GM21447 (cell line): ENCODE results near the gene CIAPIN1.
"Not testable (repeated sequence)": the region's sequence is repeated elsewhere in the genome, so short reads cannot be mapped to it uniquely, and the experiment has no call there.

Experiments
- ATAC-seq: cut with Tn5 transposase; IDR thresholded peaks from one replicate; pipeline ENCODE4 v1.9.1; 2021; ENCODE audit not compliant: unreplicated experiment

CIAPIN1 gene

GRCh38 chr16:57407521-57408353 lies 39.4 kb downstream of the CIAPIN1 start:
- no peak for ATAC-seq

- ATAC-seq = no peak
Measured at GRCh38 chr16:57406881-57407280, 40.3 kb downstream of the CIAPIN1 start.

- no peak for ATAC-seq
Measured at GRCh38 chr16:57405097-57405496, 42.1 kb downstream of the CIAPIN1 start.

- no peak for ATAC-seq
Measured at GRCh38 chr16:57403965-57404817, 43.0 kb downstream of the CIAPIN1 start, which contains the start of gene CCL17. Gene CCL17 (plus strand): TSS chr16:57404767. CDS start chr16:57413933, 9,166 bp downstream.

- no peak for ATAC-seq
Measured at GRCh38 chr16:57401943-57402640, 45.1 kb downstream of the CIAPIN1 start.

GRCh38 chr16:57397493-57397892 lies 49.7 kb downstream of the CIAPIN1 start:
- ATAC-seq = not testable (repeated sequence)

GRCh38 chr16:57396786-57397185 lies 50.4 kb downstream of the CIAPIN1 start:
- ATAC-seq = no peak

- no peak for ATAC-seq
Measured at GRCh38 chr16:57395026-57395425, 52.2 kb downstream of the CIAPIN1 start.

- no peak for ATAC-seq
Measured at GRCh38 chr16:57394444-57394843, 52.7 kb downstream of the CIAPIN1 start.

- ATAC-seq = no peak
Measured at GRCh38 chr16:57392694-57393093, 54.5 kb downstream of the CIAPIN1 start.

- no peak for ATAC-seq
Measured at GRCh38 chr16:57391708-57392107, 55.5 kb downstream of the CIAPIN1 start.

- no peak for ATAC-seq
Measured at GRCh38 chr16:57391300-57391699, 55.9 kb downstream of the CIAPIN1 start.

- no peak for ATAC-seq
Measured at GRCh38 chr16:57390636-57391295, 56.4 kb downstream of the CIAPIN1 start.

GRCh38 chr16:57389087-57389468 lies 58.1 kb downstream of the CIAPIN1 start:
- no peak for ATAC-seq

- peak; percentile 55 for ATAC-seq
Measured at GRCh38 chr16:57388359-57389086, 58.7 kb downstream of the CIAPIN1 start.

GRCh38 chr16:57387598-57388354 lies 59.4 kb downstream of the CIAPIN1 start:
- ATAC-seq = peak; percentile 58

- ATAC-seq = no peak
Measured at GRCh38 chr16:57386381-57386951, 60.7 kb downstream of the CIAPIN1 start.

- ATAC-seq = no peak
Measured at GRCh38 chr16:57385083-57385482, 62.1 kb downstream of the CIAPIN1 start.
